Measurements from ENCODE around the gene MAGEA8. TPM values are rescaled to one million over a fixed set of nuclear protein-coding genes. Genes with fewer than 3 reads are reported as not detected.
"Not testable (repeated sequence)": the region's sequence is repeated elsewhere in the genome, so short reads cannot be mapped to it uniquely, and the experiment has no call there.

Gene MAGEA8
- total RNA-seq (2022) (not detected in 2 replicates), Bru-seq, nascent RNA (not detected), BruChase-seq, experiment 1, labeled RNA remaining after a 6-hour chase (not detected), BruChase-seq, experiment 2, labeled RNA remaining after a 2-hour chase (not detected)
- long read RNA-seq, result 0 reads

DNA sequence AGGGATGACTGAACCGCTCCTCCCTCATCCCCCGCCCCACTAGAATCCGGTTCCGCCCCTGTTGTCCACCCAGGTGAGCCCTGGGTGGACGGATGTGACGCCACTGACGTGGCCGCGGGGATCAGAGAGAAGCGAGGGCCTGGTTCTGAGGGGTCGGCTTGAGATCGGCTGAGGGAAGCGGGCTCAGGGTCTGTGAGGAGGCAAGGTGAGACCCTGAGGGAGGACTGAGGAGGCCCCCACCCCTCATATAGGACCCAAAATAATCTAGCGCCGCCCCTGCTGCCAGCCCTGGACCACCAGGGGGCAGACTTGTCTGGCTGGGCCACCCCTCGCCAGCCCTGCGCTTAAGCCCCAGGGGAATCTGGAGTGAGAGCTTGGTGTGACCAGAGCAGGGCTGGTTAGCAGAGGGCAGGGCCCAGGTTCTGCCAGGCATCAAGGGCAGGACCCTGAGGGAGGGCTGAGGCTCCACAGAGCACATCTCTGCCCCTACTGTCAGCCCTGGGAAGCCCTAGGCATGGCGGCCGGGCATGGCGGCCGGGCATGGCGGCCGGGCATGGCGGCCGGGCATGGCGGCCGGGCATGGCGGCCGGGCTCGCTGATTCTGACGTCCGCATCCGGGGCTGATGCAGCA lies at the start of gene MAGEA8:
Gene MAGEA8, plus strand, starts transcription at position 103 of the 631 bp plus-strand sequence. CDS start 3,090 bp downstream, outside the sequence.
- no peaks in the 10 kb centered on the region for H3K9me3 Mint-ChIP-seq (ENCODE audit: unreplicated experiment)
- CTCF ChIA-PET, result interaction anchor here (0.9 to 1.2 kb wide), 2 partner anchors 15 to 32 kb away, joined by 3 read pairs; no protein-coding TSS in a partner anchor

GRCh38 chrX:149831473-149831872 lies 49.5 kb upstream of the MAGEA8 start:
- H3K4me1 Mint-ChIP-seq (ENCODE audit: insufficient read depth, unreplicated experiment), result peaks cover 17% of the 10 kb centered on the region
- H3K9me3 Mint-ChIP-seq (ENCODE audit: unreplicated experiment), result no peaks in the 10 kb centered on the region
- POLR2A ChIA-PET, result no interaction called here
- no peak overlapping the region for H3K4me3 Mint-ChIP-seq (ENCODE audit: unreplicated experiment)
- intact Hi-C loops (cut with micrococcal nuclease), result no loop called here
- DNase-seq (ENCODE audit: unreplicated experiment), result no peak
- TF ChIP-seq, protein P1, sequence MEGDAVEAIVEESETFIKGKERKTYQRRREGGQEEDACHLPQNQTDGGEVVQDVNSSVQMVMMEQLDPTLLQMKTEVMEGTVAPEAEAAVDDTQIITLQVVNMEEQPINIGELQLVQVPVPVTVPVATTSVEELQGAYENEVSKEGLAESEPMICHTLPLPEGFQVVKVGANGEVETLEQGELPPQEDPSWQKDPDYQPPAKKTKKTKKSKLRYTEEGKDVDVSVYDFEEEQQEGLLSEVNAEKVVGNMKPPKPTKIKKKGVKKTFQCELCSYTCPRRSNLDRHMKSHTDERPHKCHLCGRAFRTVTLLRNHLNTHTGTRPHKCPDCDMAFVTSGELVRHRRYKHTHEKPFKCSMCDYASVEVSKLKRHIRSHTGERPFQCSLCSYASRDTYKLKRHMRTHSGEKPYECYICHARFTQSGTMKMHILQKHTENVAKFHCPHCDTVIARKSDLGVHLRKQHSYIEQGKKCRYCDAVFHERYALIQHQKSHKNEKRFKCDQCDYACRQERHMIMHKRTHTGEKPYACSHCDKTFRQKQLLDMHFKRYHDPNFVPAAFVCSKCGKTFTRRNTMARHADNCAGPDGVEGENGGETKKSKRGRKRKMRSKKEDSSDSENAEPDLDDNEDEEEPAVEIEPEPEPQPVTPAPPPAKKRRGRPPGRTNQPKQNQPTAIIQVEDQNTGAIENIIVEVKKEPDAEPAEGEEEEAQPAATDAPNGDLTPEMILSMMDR (IDR thresholded peaks at IDR 0.05; ENCODE audit: unreplicated experiment), result no peak
- CTCF ChIA-PET, result interaction anchor here (0.6 kb wide), 1 partner anchor 566 kb away, joined by 3 read pairs; no protein-coding TSS in a partner anchor
- no peak overlapping the region for H3K27ac Mint-ChIP-seq (ENCODE audit: low read depth, unreplicated experiment)
- peaks cover 15% of the 10 kb centered on the region for H3K27me3 Mint-ChIP-seq (ENCODE audit: insufficient read depth, unreplicated experiment)
- BruUV-seq (replicated peaks), result no TSS peak
- H3K36me3 Mint-ChIP-seq (ENCODE audit: insufficient read depth, unreplicated experiment), result no peaks in the 10 kb centered on the region

More for the DNA sequence above, at the start of gene MAGEA8:
- TF ChIP-seq, protein P1 (IDR thresholded peaks at IDR 0.05; ENCODE audit: unreplicated experiment), result peak; percentile 15
- no peaks in the 10 kb centered on the region for H3K36me3 Mint-ChIP-seq (ENCODE audit: insufficient read depth, unreplicated experiment)
- H3K27ac Mint-ChIP-seq (ENCODE audit: low read depth, unreplicated experiment), result no peak within 1 kb of the TSS
- no TSS peak for BruUV-seq (replicated peaks)
- peaks cover 13% of the 10 kb centered on the region for H3K27me3 Mint-ChIP-seq (ENCODE audit: insufficient read depth, unreplicated experiment)
- no peak for DNase-seq (ENCODE audit: unreplicated experiment)
- no peaks in the 10 kb centered on the region for H3K4me1 Mint-ChIP-seq (ENCODE audit: insufficient read depth, unreplicated experiment)
- intact Hi-C loops (cut with micrococcal nuclease), result no loop called here
- POLR2A ChIA-PET, result no interaction called here
- H3K4me3 Mint-ChIP-seq (ENCODE audit: unreplicated experiment), result no peak within 1 kb of the TSS

DNA sequence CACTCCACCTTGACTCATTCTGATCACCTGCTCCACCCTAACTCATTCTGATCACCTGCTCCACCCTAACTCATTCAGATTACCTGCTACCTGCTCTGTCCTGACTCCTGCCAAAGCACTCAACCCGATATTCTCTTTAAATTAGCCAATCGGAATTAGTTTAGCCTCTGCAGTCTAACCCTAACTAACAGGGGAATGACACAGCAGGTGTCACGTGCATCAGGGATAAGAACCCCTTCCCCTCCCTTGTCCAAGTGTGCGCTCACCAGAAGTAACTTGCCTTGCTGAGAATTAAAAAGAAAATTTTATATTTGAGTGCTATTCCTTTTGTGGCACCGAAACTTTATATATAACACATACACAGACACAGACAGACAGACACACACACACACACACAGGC lies 44.3 kb upstream of the MAGEA8 start:
- H3K4me1 Mint-ChIP-seq (ENCODE audit: insufficient read depth, unreplicated experiment); H3K27ac Mint-ChIP-seq (ENCODE audit: low read depth, unreplicated experiment); BruUV-seq (replicated peaks); H3K9me3 Mint-ChIP-seq (ENCODE audit: unreplicated experiment); H3K4me3 Mint-ChIP-seq (ENCODE audit: unreplicated experiment); DNase-seq (ENCODE audit: unreplicated experiment); H3K27me3 Mint-ChIP-seq (ENCODE audit: insufficient read depth, unreplicated experiment); POLR2A ChIA-PET; intact Hi-C loops (cut with micrococcal nuclease); H3K36me3 Mint-ChIP-seq (ENCODE audit: insufficient read depth, unreplicated experiment): not testable (repeated sequence)
- CTCF ChIA-PET, result interaction anchor here (0.6 kb wide), 1 partner anchor 24 kb away, joined by 4 read pairs; no protein-coding TSS in a partner anchor

DNA sequence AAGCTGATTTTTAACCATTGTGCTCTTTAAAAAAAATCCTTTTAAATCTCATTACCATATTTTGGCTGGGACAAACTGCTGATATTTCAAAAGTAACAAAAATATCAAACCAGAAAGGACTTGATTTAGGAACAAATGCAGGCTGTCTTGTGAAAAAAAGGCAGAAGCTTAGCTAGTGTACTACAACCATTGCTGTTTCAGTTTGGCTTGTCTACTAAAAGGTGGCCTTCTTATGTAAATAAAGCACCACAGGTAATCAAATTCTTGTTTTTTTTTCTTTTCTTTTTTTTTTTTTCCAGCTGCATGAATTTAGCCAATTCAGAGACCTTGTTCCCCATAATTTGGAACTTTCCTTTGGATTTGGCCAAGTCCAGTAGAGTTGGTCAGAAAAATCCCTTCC lies 43.8 kb upstream of the MAGEA8 start:
- H3K27me3 Mint-ChIP-seq (ENCODE audit: insufficient read depth, unreplicated experiment), result no peaks in the 10 kb centered on the region
- CTCF ChIA-PET, result no interaction called here
- no peak overlapping the region for H3K27ac Mint-ChIP-seq (ENCODE audit: low read depth, unreplicated experiment)
- H3K4me1 Mint-ChIP-seq (ENCODE audit: insufficient read depth, unreplicated experiment), result no peaks in the 10 kb centered on the region
- POLR2A ChIA-PET, result no interaction called here
- H3K4me3 Mint-ChIP-seq (ENCODE audit: unreplicated experiment), result no peak overlapping the region
- H3K36me3 Mint-ChIP-seq (ENCODE audit: insufficient read depth, unreplicated experiment), result no peaks in the 10 kb centered on the region
- DNase-seq (ENCODE audit: unreplicated experiment), result no peak
- intact Hi-C loops (cut with micrococcal nuclease), result no loop called here
- H3K9me3 Mint-ChIP-seq (ENCODE audit: unreplicated experiment), result no peaks in the 10 kb centered on the region
- TF ChIP-seq, protein P1 (IDR thresholded peaks at IDR 0.05; ENCODE audit: unreplicated experiment), result no peak
- no TSS peak for BruUV-seq (replicated peaks)

Data from MCF 10A (cell line).